Measurements from ENCODE around the gene BAG1.

BAG1 gene

GRCh38 chr9:33257276-33257675, 7.2 kb downstream of the BAG1 start:
- no peaks in the 10 kb centered on the region for H3K4me1 ChIP-seq (ENCODE audit: insufficient read depth, low read length, severe bottlenecking)
- no peaks in the 10 kb centered on the region for H3K27me3 ChIP-seq (ENCODE audit: insufficient read depth, low read length)
- H3K9me3 ChIP-seq (ENCODE audit: low read length) = no peaks in the 10 kb centered on the region
- no peaks in the 10 kb centered on the region for H3F3A ChIP-seq (ENCODE audit: insufficient read depth, low read length)
- H3K27ac ChIP-seq (ENCODE audit: low read depth, low read length, poor library complexity, severe bottlenecking) = no peak overlapping the region
- H3K4me3 ChIP-seq (ENCODE audit: low read depth, low read length, poor library complexity, severe bottlenecking) = no peak overlapping the region
- TF ChIP-seq, protein P1, sequence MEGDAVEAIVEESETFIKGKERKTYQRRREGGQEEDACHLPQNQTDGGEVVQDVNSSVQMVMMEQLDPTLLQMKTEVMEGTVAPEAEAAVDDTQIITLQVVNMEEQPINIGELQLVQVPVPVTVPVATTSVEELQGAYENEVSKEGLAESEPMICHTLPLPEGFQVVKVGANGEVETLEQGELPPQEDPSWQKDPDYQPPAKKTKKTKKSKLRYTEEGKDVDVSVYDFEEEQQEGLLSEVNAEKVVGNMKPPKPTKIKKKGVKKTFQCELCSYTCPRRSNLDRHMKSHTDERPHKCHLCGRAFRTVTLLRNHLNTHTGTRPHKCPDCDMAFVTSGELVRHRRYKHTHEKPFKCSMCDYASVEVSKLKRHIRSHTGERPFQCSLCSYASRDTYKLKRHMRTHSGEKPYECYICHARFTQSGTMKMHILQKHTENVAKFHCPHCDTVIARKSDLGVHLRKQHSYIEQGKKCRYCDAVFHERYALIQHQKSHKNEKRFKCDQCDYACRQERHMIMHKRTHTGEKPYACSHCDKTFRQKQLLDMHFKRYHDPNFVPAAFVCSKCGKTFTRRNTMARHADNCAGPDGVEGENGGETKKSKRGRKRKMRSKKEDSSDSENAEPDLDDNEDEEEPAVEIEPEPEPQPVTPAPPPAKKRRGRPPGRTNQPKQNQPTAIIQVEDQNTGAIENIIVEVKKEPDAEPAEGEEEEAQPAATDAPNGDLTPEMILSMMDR (IDR thresholded peaks at IDR 0.05; ENCODE audit: low read length) = no peak
- no peak for TF ChIP-seq EZH2 (IDR thresholded peaks at IDR 0.05; ENCODE audit: borderline replicate concordance, low read length)
- H3K9ac ChIP-seq (ENCODE audit: low read length) = no peak overlapping the region
- peaks cover 95% of the 10 kb centered on the region for H3K36me3 ChIP-seq (ENCODE audit: insufficient read depth, low read length)
- H3K79me2 ChIP-seq (ENCODE audit: insufficient read depth, low read length) = no peaks in the 10 kb centered on the region
- H4K20me1 ChIP-seq (ENCODE audit: insufficient read depth, low read length) = no peaks in the 10 kb centered on the region
- H2AFZ ChIP-seq (ENCODE audit: low read length) = no peak overlapping the region
- H3K9me2 ChIP-seq (ENCODE audit: low read depth, low read length) = no peaks in the 10 kb centered on the region
- no peak overlapping the region for H3K4me2 ChIP-seq (ENCODE audit: low read length)

- TF ChIP-seq, protein P1 (IDR thresholded peaks at IDR 0.05; ENCODE audit: low read length) = no peak
- no peak for TF ChIP-seq EZH2 (IDR thresholded peaks at IDR 0.05; ENCODE audit: borderline replicate concordance, low read length)
- Histone ChIP-seq H3F3A (ENCODE audit: insufficient read depth, low read length) (no peaks in the 10 kb centered on the region), H3K4me3 (ENCODE audit: low read depth, low read length, poor library complexity, severe bottlenecking) (no peak overlapping the region), H4K20me1 (ENCODE audit: insufficient read depth, low read length) (no peaks in the 10 kb centered on the region), H3K9ac (ENCODE audit: low read length) (no peak overlapping the region), H3K9me3 (ENCODE audit: low read length) (no peaks in the 10 kb centered on the region), H3K36me3 (ENCODE audit: insufficient read depth, low read length) (peaks cover 92% of the 10 kb centered on the region), H3K4me2 (ENCODE audit: low read length) (no peak overlapping the region), H3K9me2 (ENCODE audit: low read depth, low read length) (no peaks in the 10 kb centered on the region), H2AFZ (ENCODE audit: low read length) (no peak overlapping the region), H3K79me2 (ENCODE audit: insufficient read depth, low read length) (no peaks in the 10 kb centered on the region), H3K27ac (ENCODE audit: low read depth, low read length, poor library complexity, severe bottlenecking) (no peak overlapping the region), H3K4me1 (ENCODE audit: insufficient read depth, low read length, severe bottlenecking) (no peaks in the 10 kb centered on the region), H3K27me3 (ENCODE audit: insufficient read depth, low read length) (no peaks in the 10 kb centered on the region)
Measured at GRCh38 chr9:33256236-33256635, 8.3 kb downstream of the BAG1 start.

GRCh38 chr9:33255471-33255870, 9.0 kb downstream of the BAG1 start:
- no peaks in the 10 kb centered on the region for H3K9me2 ChIP-seq (ENCODE audit: low read depth, low read length)
- H3K27me3 ChIP-seq (ENCODE audit: insufficient read depth, low read length) = no peaks in the 10 kb centered on the region
- TF ChIP-seq EZH2 (IDR thresholded peaks at IDR 0.05; ENCODE audit: borderline replicate concordance, low read length) = no peak
- TF ChIP-seq, protein P1 (IDR thresholded peaks at IDR 0.05; ENCODE audit: low read length) = no peak
- H3K27ac ChIP-seq (ENCODE audit: low read depth, low read length, poor library complexity, severe bottlenecking) = no peak overlapping the region
- H3K9me3 ChIP-seq (ENCODE audit: low read length) = no peaks in the 10 kb centered on the region
- H3K79me2 ChIP-seq (ENCODE audit: insufficient read depth, low read length) = no peaks in the 10 kb centered on the region
- H3K9ac ChIP-seq (ENCODE audit: low read length) = no peak overlapping the region
- no peaks in the 10 kb centered on the region for H4K20me1 ChIP-seq (ENCODE audit: insufficient read depth, low read length)
- H2AFZ ChIP-seq (ENCODE audit: low read length) = no peak overlapping the region
- H3K4me1 ChIP-seq (ENCODE audit: insufficient read depth, low read length, severe bottlenecking) = no peaks in the 10 kb centered on the region
- no peak overlapping the region for H3K4me3 ChIP-seq (ENCODE audit: low read depth, low read length, poor library complexity, severe bottlenecking)
- no peak overlapping the region for H3K4me2 ChIP-seq (ENCODE audit: low read length)
- H3F3A ChIP-seq (ENCODE audit: insufficient read depth, low read length) = no peaks in the 10 kb centered on the region
- peaks cover 88% of the 10 kb centered on the region for H3K36me3 ChIP-seq (ENCODE audit: insufficient read depth, low read length)

All from OCI-LY1 (cell line).